ENCODE data around the gene GJA8.
"Not testable (repeated sequence)": the region's sequence is repeated elsewhere in the genome, so short reads cannot be mapped to it uniquely, and the experiment has no call there.

The GJA8 gene

GRCh38 chr1:147924813-147925212 is 22.2 kb downstream of the GJA8 start:
- DNase-seq (ENCODE audit: low read depth): no peak
- TF ChIP-seq CTCF (IDR thresholded peaks at IDR 0.05; ENCODE audit: control insufficient read depth, insufficient read depth, low read depth, low read length, missing control alignments): no peak
- no peak overlapping the region for H3K4me3 ChIP-seq (ENCODE audit: control insufficient read depth, low read depth, low read length)

- DNase-seq (ENCODE audit: low read depth); H3K4me3 ChIP-seq (ENCODE audit: control insufficient read depth, low read depth, low read length): not testable (repeated sequence)
Observed at GRCh38 chr1:147927215-147927614, 24.6 kb downstream of the GJA8 start.

GRCh38 chr1:147927689-147928088 is 25.1 kb downstream of the GJA8 start:
- not testable (repeated sequence) for H3K4me3 ChIP-seq (ENCODE audit: control insufficient read depth, low read depth, low read length); DNase-seq (ENCODE audit: low read depth)

GRCh38 chr1:147928236-147929132 is 25.9 kb downstream of the GJA8 start, which contains the start of gene GPR89B:
Gene GPR89B, plus strand, starts transcription at chr1:147928420. Its CDS starts 117 bp downstream, at chr1:147928537.
- peak within 1 kb of the TSS; percentile 87 for H3K4me3 ChIP-seq (ENCODE audit: control insufficient read depth, low read depth, low read length)
- peak; percentile 32 for DNase-seq (ENCODE audit: low read depth)

GRCh38 chr1:147931137-147931536 is 28.5 kb downstream of the GJA8 start:
- not testable (repeated sequence) for DNase-seq (ENCODE audit: low read depth); H3K4me3 ChIP-seq (ENCODE audit: control insufficient read depth, low read depth, low read length)

GRCh38 chr1:147935296-147935695 is 32.7 kb downstream of the GJA8 start:
- not testable (repeated sequence) for H3K4me3 ChIP-seq (ENCODE audit: control insufficient read depth, low read depth, low read length); DNase-seq (ENCODE audit: low read depth)

- H3K4me3 ChIP-seq (ENCODE audit: control insufficient read depth, low read depth, low read length); DNase-seq (ENCODE audit: low read depth): not testable (repeated sequence)
Observed at GRCh38 chr1:147940456-147940855, 37.9 kb downstream of the GJA8 start.

GRCh38 chr1:147942563-147942962 is 40.0 kb downstream of the GJA8 start:
- DNase-seq (ENCODE audit: low read depth); H3K4me3 ChIP-seq (ENCODE audit: control insufficient read depth, low read depth, low read length): not testable (repeated sequence)

GRCh38 chr1:147949517-147949916 is 46.9 kb downstream of the GJA8 start:
- not testable (repeated sequence) for H3K4me3 ChIP-seq (ENCODE audit: control insufficient read depth, low read depth, low read length); DNase-seq (ENCODE audit: low read depth)

All from AG09309 (cell line).